PC-9 (cell line): ENCODE data around the gene DNAJC3. TPM values are rescaled to one million over a fixed set of nuclear protein-coding genes. Genes with fewer than 3 reads are reported as not detected.

Source experiments
- BruUV-seq: library from RNA; stranded (reverse); fragments of 400-500 nt; replicated peaks from 2 replicates; lab custom pipeline; 2021; lab: Mats Ljungman, UMichigan
- CTCF ChIA-PET: fragments of 300-600 bp; sonication (Branson Sonifier 250); formaldehyde crosslinking; loops from one replicate; lab custom pipeline; 2022; ENCODE audit warnings: antibody characterized with exemption; lab: Charles Lee
- POLR2A ChIA-PET: fragments of 300-600 bp; sonication (Branson Sonifier 250); formaldehyde crosslinking; loops from one replicate; lab custom pipeline; 2022; ENCODE audit warnings: antibody characterized with exemption; ENCODE audit not compliant: unreplicated experiment; lab: Charles Lee
- DNase-seq, 2 experiments: peaks; one replicate each; pipeline versions ENCODE4 v3.0.0 to v3.0.0-alpha.2; 2015 to 2022; ENCODE audit warnings: mixed read lengths in 1 of 2
- H2AFZ ChIP-seq: fragments of 200-600 bp; sonication (generic); 2 replicates; pipeline ENCODE4 v1.8.1; 2017; ENCODE audit warnings: antibody characterized with exemption
- H3F3A ChIP-seq: fragments of 200-600 bp; sonication (generic); 2 replicates; pipeline ENCODE4 v1.8.1; 2017; ENCODE audit warnings: antibody characterized with exemption, mild to moderate bottlenecking, low read depth; ENCODE audit not compliant: insufficient read depth
- H3K27ac ChIP-seq: fragments of 200-600 bp; sonication (generic); 2 replicates; pipeline ENCODE4 v1.6.1; 2016; ENCODE audit warnings: mixed run types
- H3K27me3 ChIP-seq: fragments of 200-600 bp; sonication (generic); 2 replicates; pipeline ENCODE4 v1.6.1; 2016; ENCODE audit warnings: low read depth, mixed run types; ENCODE audit not compliant: insufficient read depth
- H3K36me3 ChIP-seq: fragments of 200-600 bp; sonication (generic); 2 replicates; pipeline ENCODE4 v1.6.1; 2016; ENCODE audit warnings: low read depth, mixed run types
- H3K4me1 ChIP-seq: fragments of 200-600 bp; sonication (generic); replicated peaks from 2 replicates; pipeline ENCODE4 v1.6.1; 2016; ENCODE audit warnings: mixed run types; ENCODE audit not compliant: insufficient read depth
- H3K4me2 ChIP-seq: fragments of 200-600 bp; sonication (generic); 2 replicates; pipeline ENCODE4 v1.6.1; 2017; ENCODE audit warnings: mixed run types
- H3K4me3 ChIP-seq: fragments of 200-600 bp; sonication (generic); 2 replicates; pipeline ENCODE4 v1.6.1; 2016; ENCODE audit warnings: mixed run types
- H3K79me2 ChIP-seq: fragments of 200-600 bp; sonication (generic); 2 replicates; pipeline ENCODE4 v1.6.1; 2017; ENCODE audit warnings: low read depth, mixed run types
- H3K9me2 ChIP-seq: fragments of 200-600 bp; sonication (generic); 2 replicates; pipeline ENCODE4 v1.8.1; 2017; ENCODE audit warnings: mild to moderate bottlenecking; ENCODE audit not compliant: insufficient read depth
- H3K9me3 ChIP-seq: fragments of 200-600 bp; sonication (generic); 2 replicates; pipeline ENCODE4 v1.8.1; 2016; ENCODE audit warnings: low read depth; ENCODE audit not compliant: insufficient read depth
- H4K20me1 ChIP-seq: fragments of 200-600 bp; sonication (generic); 2 replicates; pipeline ENCODE4 v1.8.1; 2017; ENCODE audit not compliant: insufficient read depth
- EZH2 ChIP-seq: fragments of 200-600 bp; sonication (generic); IDR thresholded peaks from 2 replicates; pipeline ENCODE4 v1.8.0; 2017; ENCODE audit warnings: antibody characterized with exemption, low read depth
- intact Hi-C: fragments of 100-400 bp; cut with micrococcal nuclease; formaldehyde crosslinking; loops from one replicate; pipeline ENCODE4 v1.10.0; 2022; ENCODE audit not compliant: unreplicated experiment
- total RNA-seq: library from RNA; stranded (reverse); gene quantifications from 2 replicates; pipeline ENCODE4 v1.2.3, GENCODE V29; 2021
- TF ChIP-seq, protein P1 (sequence below): fragments of 200-600 bp; sonication (generic); conservative IDR thresholded peaks from 2 replicates; pipeline ENCODE4 v1.6.1; 2017; ENCODE audit warnings: mixed run types, antibody characterized with exemption, mild to moderate bottlenecking, moderate library complexity

Gene DNAJC3
- total RNA-seq, 1 experiment from 2014 or later: 10.5 TPM

DNA sequence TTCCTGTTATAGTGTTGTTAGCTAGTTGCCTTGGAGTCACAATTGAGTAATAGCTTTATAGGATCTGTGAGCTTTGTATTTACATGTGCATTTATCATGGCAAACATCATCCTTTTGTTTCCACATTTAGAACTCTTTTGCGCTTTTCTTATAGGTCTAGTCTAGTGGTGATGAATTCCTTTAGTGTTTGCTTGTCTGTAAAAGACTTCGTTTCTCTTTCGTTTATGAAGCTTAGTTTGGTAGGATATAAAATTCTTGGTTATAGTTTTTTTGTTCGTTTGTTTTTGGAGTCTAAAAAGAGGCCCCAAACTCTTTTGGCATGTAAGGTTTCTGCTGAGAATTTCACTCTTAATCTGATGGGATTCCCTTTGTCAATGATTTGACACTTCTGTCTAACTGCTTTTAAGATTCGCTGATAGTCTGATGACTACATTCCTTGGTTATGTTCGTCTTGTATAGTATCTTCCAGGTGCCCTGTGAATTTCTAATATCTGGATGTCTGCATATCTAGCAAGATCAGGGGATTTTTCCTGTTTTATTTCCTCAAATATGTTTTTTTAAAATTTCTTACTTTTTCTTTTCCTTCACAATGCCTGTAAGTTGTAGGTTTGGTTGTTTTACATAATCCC is 20.2 kb downstream of the DNAJC3 start:
- DNase-seq: no peak
- CTCF ChIA-PET: no interaction called here
- no TSS peak for BruUV-seq

DNA sequence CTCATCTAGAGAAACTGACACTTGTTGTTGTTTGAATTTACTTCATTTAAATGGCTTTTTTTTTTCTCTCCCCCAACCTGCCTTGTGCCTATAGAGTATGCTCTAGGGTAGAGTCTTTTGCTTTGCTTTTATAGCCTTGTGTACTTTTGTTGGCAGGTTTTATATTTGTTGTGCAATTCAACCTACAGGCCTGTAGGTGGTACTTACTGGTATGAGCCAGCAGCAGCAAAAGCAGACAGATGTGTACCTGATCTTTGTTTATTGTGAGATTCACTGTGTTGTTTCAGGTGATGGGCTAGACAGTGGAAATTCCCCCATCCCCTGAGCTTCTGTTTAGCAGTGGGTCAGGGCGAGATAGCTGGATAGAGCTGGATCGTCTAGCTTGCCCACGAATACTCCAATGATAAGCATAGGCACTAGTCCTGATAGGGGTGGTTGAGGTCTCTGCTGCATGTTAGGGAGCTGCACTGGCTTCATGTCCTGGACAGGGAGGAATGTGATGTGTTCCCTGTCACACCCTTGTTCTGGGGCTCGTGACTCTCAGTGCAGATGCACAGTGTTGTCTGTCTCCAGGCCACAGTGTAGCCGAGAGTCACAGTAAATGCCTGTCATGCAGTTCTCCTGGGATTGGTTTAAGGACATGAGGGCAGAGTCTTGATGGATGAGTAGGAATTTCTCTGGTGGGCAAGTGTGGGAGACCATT is 21.3 kb downstream of the DNAJC3 start:
- TF ChIP-seq EZH2: no peak
- TF ChIP-seq, protein P1, sequence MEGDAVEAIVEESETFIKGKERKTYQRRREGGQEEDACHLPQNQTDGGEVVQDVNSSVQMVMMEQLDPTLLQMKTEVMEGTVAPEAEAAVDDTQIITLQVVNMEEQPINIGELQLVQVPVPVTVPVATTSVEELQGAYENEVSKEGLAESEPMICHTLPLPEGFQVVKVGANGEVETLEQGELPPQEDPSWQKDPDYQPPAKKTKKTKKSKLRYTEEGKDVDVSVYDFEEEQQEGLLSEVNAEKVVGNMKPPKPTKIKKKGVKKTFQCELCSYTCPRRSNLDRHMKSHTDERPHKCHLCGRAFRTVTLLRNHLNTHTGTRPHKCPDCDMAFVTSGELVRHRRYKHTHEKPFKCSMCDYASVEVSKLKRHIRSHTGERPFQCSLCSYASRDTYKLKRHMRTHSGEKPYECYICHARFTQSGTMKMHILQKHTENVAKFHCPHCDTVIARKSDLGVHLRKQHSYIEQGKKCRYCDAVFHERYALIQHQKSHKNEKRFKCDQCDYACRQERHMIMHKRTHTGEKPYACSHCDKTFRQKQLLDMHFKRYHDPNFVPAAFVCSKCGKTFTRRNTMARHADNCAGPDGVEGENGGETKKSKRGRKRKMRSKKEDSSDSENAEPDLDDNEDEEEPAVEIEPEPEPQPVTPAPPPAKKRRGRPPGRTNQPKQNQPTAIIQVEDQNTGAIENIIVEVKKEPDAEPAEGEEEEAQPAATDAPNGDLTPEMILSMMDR: no peak; the same call in 1 of the 2 replicates
- no peaks in the 10 kb centered on the region for H3K9me3 ChIP-seq
- ChIA-PET CTCF (no interaction called here), POLR2A (no interaction called here)
- H3K36me3 ChIP-seq: no peaks in the 10 kb centered on the region
- no peak overlapping the region for H2AFZ ChIP-seq
- no peaks in the 10 kb centered on the region for H3F3A ChIP-seq
- H3K79me2 ChIP-seq: peaks cover 33% of the 10 kb centered on the region
- intact Hi-C loops: no loop called here
- H3K4me3 ChIP-seq: no peak overlapping the region
- H3K9me2 ChIP-seq: no peaks in the 10 kb centered on the region
- no peak for DNase-seq
- no TSS peak for BruUV-seq
- no peak overlapping the region for H3K27ac ChIP-seq
- no peaks in the 10 kb centered on the region for H3K4me1 ChIP-seq
- no peaks in the 10 kb centered on the region for H3K27me3 ChIP-seq
- H4K20me1 ChIP-seq: peaks cover 7% of the 10 kb centered on the region
- H3K4me2 ChIP-seq: no peak overlapping the region

More for the DNA sequence above, 20.2 kb downstream of the DNAJC3 start:
- Histone ChIP-seq H2AFZ (no peak overlapping the region), H3K9me2 (no peaks in the 10 kb centered on the region), H3K4me1 (no peaks in the 10 kb centered on the region), H3K4me2 (no peak overlapping the region), H3K27ac (no peak overlapping the region), H3F3A (no peaks in the 10 kb centered on the region), H3K79me2 (peaks cover 31% of the 10 kb centered on the region), H4K20me1 (peaks cover 7% of the 10 kb centered on the region), H3K27me3 (no peaks in the 10 kb centered on the region), H3K9me3 (no peaks in the 10 kb centered on the region), H3K36me3 (no peaks in the 10 kb centered on the region), H3K4me3 (no peak overlapping the region)
- POLR2A ChIA-PET: no interaction called here
- intact Hi-C loops: no loop called here
- TF ChIP-seq EZH2: no peak
- TF ChIP-seq, protein P1: no peak

DNA sequence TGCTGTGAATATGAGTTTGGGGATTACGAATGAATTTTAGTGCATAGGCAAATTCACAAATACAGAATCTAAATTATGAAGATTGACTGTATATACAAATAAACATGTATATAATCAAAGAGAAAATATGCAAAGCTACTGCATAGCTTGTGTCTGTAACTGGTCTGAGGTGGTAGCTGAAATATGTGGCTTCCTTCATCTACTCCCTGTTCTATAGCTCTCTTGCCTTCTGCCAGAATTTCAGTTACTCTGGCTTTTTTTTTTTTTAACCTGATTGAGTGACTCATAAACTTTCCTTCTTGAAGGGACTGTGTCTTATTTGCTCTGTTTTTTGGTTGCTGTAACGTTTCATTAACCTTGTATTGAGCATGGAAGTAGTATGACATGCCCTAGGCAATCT is 26.6 kb downstream of the DNAJC3 start:
- H3K9me3 ChIP-seq: no peaks in the 10 kb centered on the region
- H3K27me3 ChIP-seq: no peaks in the 10 kb centered on the region
- H3K27ac ChIP-seq: no peak overlapping the region
- H3K4me3 ChIP-seq: no peak overlapping the region
- H3F3A ChIP-seq: no peaks in the 10 kb centered on the region
- ChIA-PET CTCF (interaction anchor here (0.7 kb wide), 1 partner anchor 212 kb away, joined by 4 read pairs; no protein-coding TSS in a partner anchor), POLR2A (no interaction called here)
- no peak overlapping the region for H2AFZ ChIP-seq
- no peak for DNase-seq
- no peaks in the 10 kb centered on the region for H3K9me2 ChIP-seq
- no peaks in the 10 kb centered on the region for H3K36me3 ChIP-seq
- no peak for TF ChIP-seq EZH2
- TF ChIP-seq, protein P1: no peak
- H3K4me2 ChIP-seq: 0 out of 2 replicates have a peak overlapping the region, but pooled peaks have one; percentile 1
- peaks cover 58% of the 10 kb centered on the region for H3K79me2 ChIP-seq
- no peaks in the 10 kb centered on the region; the same call in 1 of the 2 replicates for H4K20me1 ChIP-seq
- no peaks in the 10 kb centered on the region for H3K4me1 ChIP-seq
- intact Hi-C loops: no loop called here
- no TSS peak for BruUV-seq
